ENCODE results near the gene PTPRN.
"Not testable (repeated sequence)": the region's sequence is repeated elsewhere in the genome, so short reads cannot be mapped to it uniquely, and the experiment has no call there.

PTPRN gene

GRCh38 chr2:219306047-219306446 is 3.2 kb downstream of the PTPRN start:
- no peak for DNase-seq

- DNase-seq = no peak
Observed at GRCh38 chr2:219304223-219304622, 5.0 kb downstream of the PTPRN start.

- DNase-seq = no peak
Observed at GRCh38 chr2:219302412-219302968, 6.7 kb downstream of the PTPRN start.

- no peak for DNase-seq
Observed at GRCh38 chr2:219300022-219300421, 9.2 kb downstream of the PTPRN start.

GRCh38 chr2:219299372-219299760 is 9.8 kb downstream of the PTPRN start:
- DNase-seq = no peak

- peak; percentile 90 for DNase-seq
Observed at GRCh38 chr2:219298759-219299371, 10.3 kb downstream of the PTPRN start.

- DNase-seq = no peak
Observed at GRCh38 chr2:219297766-219298456, 11.3 kb downstream of the PTPRN start.

GRCh38 chr2:219296631-219297391 is 12.4 kb downstream of the PTPRN start:
- DNase-seq = peak; percentile 32

GRCh38 chr2:219296142-219296541 is 13.1 kb downstream of the PTPRN start:
- no peak for DNase-seq

GRCh38 chr2:219294356-219295351 is 14.5 kb downstream of the PTPRN start:
- DNase-seq = peak; percentile 94

GRCh38 chr2:219293736-219294231 is 15.4 kb downstream of the PTPRN start:
- no peak for DNase-seq

- no peak for DNase-seq
Observed at GRCh38 chr2:219292616-219293015, 16.6 kb downstream of the PTPRN start.

GRCh38 chr2:219291910-219292490 is 17.2 kb downstream of the PTPRN start:
- no peak for DNase-seq

GRCh38 chr2:219291394-219291793 is 17.8 kb downstream of the PTPRN start:
- no peak for DNase-seq

- no peak for DNase-seq
Observed at GRCh38 chr2:219290381-219291171, 18.6 kb downstream of the PTPRN start.

- no peak for DNase-seq
Observed at GRCh38 chr2:219289537-219290361, 19.5 kb downstream of the PTPRN start.

- no peak for DNase-seq
Observed at GRCh38 chr2:219289195-219289536, 20.0 kb downstream of the PTPRN start.

GRCh38 chr2:219287580-219288265 is 21.5 kb downstream of the PTPRN start:
- no peak for DNase-seq

- DNase-seq = not testable (repeated sequence)
Observed at GRCh38 chr2:219287116-219287440, 22.1 kb downstream of the PTPRN start.

Measured in CD4-positive, alpha-beta T cell treated with Interleukin-17A for 4 hours (primary cell).